ENCODE data around the gene OR10V1. TPM values are rescaled to one million over a fixed set of nuclear protein-coding genes. Genes with fewer than 3 reads are reported as not detected.

The OR10V1 gene, protein sequence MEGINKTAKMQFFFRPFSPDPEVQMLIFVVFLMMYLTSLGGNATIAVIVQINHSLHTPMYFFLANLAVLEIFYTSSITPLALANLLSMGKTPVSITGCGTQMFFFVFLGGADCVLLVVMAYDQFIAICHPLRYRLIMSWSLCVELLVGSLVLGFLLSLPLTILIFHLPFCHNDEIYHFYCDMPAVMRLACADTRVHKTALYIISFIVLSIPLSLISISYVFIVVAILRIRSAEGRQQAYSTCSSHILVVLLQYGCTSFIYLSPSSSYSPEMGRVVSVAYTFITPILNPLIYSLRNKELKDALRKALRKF
- not detected in 2 replicates for total RNA-seq (2014; rRNA removed; shearing (Covaris generic); ENCODE audit: low replicate concordance)

DNA sequence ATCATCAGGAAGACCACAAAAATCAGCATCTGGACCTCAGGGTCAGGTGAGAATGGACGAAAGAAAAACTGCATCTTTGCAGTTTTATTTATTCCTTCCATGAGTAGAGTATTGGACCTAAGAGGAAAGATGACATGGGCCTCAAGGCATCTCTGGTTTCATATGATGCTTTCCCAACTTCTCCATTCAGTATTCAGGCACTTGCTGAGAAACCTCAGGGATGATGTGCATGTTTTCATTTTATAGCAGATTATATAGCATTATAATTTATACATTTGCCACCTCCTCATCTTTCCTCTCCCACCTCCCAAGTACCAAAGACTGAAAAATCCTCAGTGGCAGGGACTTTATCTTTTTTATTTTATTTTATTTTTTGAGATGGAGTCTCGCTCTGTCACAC is at the start of gene OR10V1:
OR10V1 (minus strand) TSS at position 101 of the 400 bp plus-strand sequence; CDS start at position 101, 0 bp downstream.
- no peak within 1 kb of the TSS for H3K4me2 ChIP-seq (ENCODE audit: low read depth, low read length, poor library complexity, severe bottlenecking)
- no peak within 1 kb of the TSS for H3K4me3 ChIP-seq (ENCODE audit: low read length)
- H3K9me2 ChIP-seq (replicated peaks; ENCODE audit: insufficient read depth, low read length), result no peaks in the 10 kb centered on the region
- no peaks in the 10 kb centered on the region for H4K20me1 ChIP-seq (ENCODE audit: insufficient read depth, low read depth, low read length)
- H3K27ac ChIP-seq (ENCODE audit: low read length), result no peak within 1 kb of the TSS
- no peaks in the 10 kb centered on the region for H3K79me2 ChIP-seq (ENCODE audit: low read length)
- no peaks in the 10 kb centered on the region for H3K36me3 ChIP-seq (ENCODE audit: insufficient read depth, low read length)
- no peak within 1 kb of the TSS for H3K9ac ChIP-seq (ENCODE audit: low read length)
- DNase-seq, result no peak
- no peaks in the 10 kb centered on the region for H3K9me3 ChIP-seq (ENCODE audit: low read length)
- no peaks in the 10 kb centered on the region for H3K4me1 ChIP-seq (ENCODE audit: low read length)
- H2AFZ ChIP-seq (ENCODE audit: low read length), result no peak within 1 kb of the TSS
- no peaks in the 10 kb centered on the region for H3K27me3 ChIP-seq (ENCODE audit: low read length)

GRCh38 chr11:59761993-59762392 is 48.3 kb upstream of the OR10V1 start:
- no peak overlapping the region for H2AFZ ChIP-seq (ENCODE audit: low read length)
- H3K4me1 ChIP-seq (ENCODE audit: low read length), result no peaks in the 10 kb centered on the region
- H3K27ac ChIP-seq (ENCODE audit: low read length), result no peak overlapping the region
- H3K4me2 ChIP-seq (ENCODE audit: low read depth, low read length, poor library complexity, severe bottlenecking), result no peak overlapping the region
- no peak overlapping the region for H3K9ac ChIP-seq (ENCODE audit: low read length)
- no peaks in the 10 kb centered on the region for H3K27me3 ChIP-seq (ENCODE audit: low read length)
- no peak for DNase-seq
- no peaks in the 10 kb centered on the region for H3K79me2 ChIP-seq (ENCODE audit: low read length)
- no peak overlapping the region for H3K4me3 ChIP-seq (ENCODE audit: low read length)
- no peaks in the 10 kb centered on the region for H3K36me3 ChIP-seq (ENCODE audit: insufficient read depth, low read length)
- no peaks in the 10 kb centered on the region for H3K9me3 ChIP-seq (ENCODE audit: low read length)
- no peaks in the 10 kb centered on the region for H4K20me1 ChIP-seq (ENCODE audit: insufficient read depth, low read depth, low read length)
- no peaks in the 10 kb centered on the region for H3K9me2 ChIP-seq (replicated peaks; ENCODE audit: insufficient read depth, low read length)

- Histone ChIP-seq H3K9ac (ENCODE audit: low read length) (no peak overlapping the region), H3K27me3 (ENCODE audit: low read length) (no peaks in the 10 kb centered on the region), H4K20me1 (ENCODE audit: insufficient read depth, low read depth, low read length) (no peaks in the 10 kb centered on the region), H3K4me2 (ENCODE audit: low read depth, low read length, poor library complexity, severe bottlenecking) (no peak overlapping the region), H3K9me2 (replicated peaks; ENCODE audit: insufficient read depth, low read length) (no peaks in the 10 kb centered on the region), H3K9me3 (ENCODE audit: low read length) (no peaks in the 10 kb centered on the region), H2AFZ (ENCODE audit: low read length) (no peak overlapping the region), H3K36me3 (ENCODE audit: insufficient read depth, low read length) (no peaks in the 10 kb centered on the region), H3K4me1 (ENCODE audit: low read length) (peaks cover under 1% of the 10 kb centered on the region), H3K4me3 (ENCODE audit: low read length) (no peak overlapping the region), H3K27ac (ENCODE audit: low read length) (no peak overlapping the region), H3K79me2 (ENCODE audit: low read length) (no peaks in the 10 kb centered on the region)
- no peak for DNase-seq
Observed at GRCh38 chr11:59760771-59761170, 47.1 kb upstream of the OR10V1 start.

DNA sequence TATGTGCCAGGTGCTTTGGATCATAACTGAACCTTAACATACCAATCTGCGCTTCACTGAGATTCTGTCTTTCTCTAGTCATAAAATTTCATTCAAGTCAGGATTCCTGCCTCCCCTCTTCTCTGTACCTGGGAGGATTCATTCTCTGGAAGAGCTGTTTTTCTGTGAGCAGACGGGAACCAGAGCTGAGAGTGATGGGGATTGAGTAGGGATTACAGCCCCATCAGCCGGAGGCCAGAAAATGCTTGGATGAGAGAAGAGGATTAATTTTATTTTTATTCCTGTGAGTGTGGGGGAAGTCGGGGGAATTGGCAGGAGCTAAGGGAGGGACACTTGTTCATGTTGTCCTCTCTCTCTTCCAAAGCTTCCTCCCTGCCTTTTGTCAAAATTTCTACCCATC is 46.3 kb upstream of the OR10V1 start:
- no peak for DNase-seq
- Histone ChIP-seq H3K4me2 (ENCODE audit: low read depth, low read length, poor library complexity, severe bottlenecking) (no peak overlapping the region), H3K9me3 (ENCODE audit: low read length) (no peaks in the 10 kb centered on the region), H3K4me1 (ENCODE audit: low read length) (peaks cover 6% of the 10 kb centered on the region), H4K20me1 (ENCODE audit: insufficient read depth, low read depth, low read length) (no peaks in the 10 kb centered on the region), H3K27ac (ENCODE audit: low read length) (no peak overlapping the region), H3K27me3 (ENCODE audit: low read length) (no peaks in the 10 kb centered on the region), H3K36me3 (ENCODE audit: insufficient read depth, low read length) (no peaks in the 10 kb centered on the region), H2AFZ (ENCODE audit: low read length) (no peak overlapping the region), H3K79me2 (ENCODE audit: low read length) (no peaks in the 10 kb centered on the region), H3K4me3 (ENCODE audit: low read length) (no peak overlapping the region), H3K9me2 (replicated peaks; ENCODE audit: insufficient read depth, low read length) (no peaks in the 10 kb centered on the region), H3K9ac (ENCODE audit: low read length) (no peak overlapping the region)

GRCh38 chr11:59758401-59759037 is 44.9 kb upstream of the OR10V1 start:
- no peaks in the 10 kb centered on the region for H3K9me3 ChIP-seq (ENCODE audit: low read length)
- peaks cover 16% of the 10 kb centered on the region for H3K4me1 ChIP-seq (ENCODE audit: low read length)
- H3K27ac ChIP-seq (ENCODE audit: low read length), result no peak overlapping the region
- no peak for DNase-seq
- H3K27me3 ChIP-seq (ENCODE audit: low read length), result no peaks in the 10 kb centered on the region
- no peak overlapping the region for H2AFZ ChIP-seq (ENCODE audit: low read length)
- no peaks in the 10 kb centered on the region for H4K20me1 ChIP-seq (ENCODE audit: insufficient read depth, low read depth, low read length)
- no peaks in the 10 kb centered on the region for H3K36me3 ChIP-seq (ENCODE audit: insufficient read depth, low read length)
- H3K4me3 ChIP-seq (ENCODE audit: low read length), result no peak overlapping the region
- no peaks in the 10 kb centered on the region for H3K79me2 ChIP-seq (ENCODE audit: low read length)
- H3K9ac ChIP-seq (ENCODE audit: low read length), result no peak overlapping the region
- no peaks in the 10 kb centered on the region for H3K9me2 ChIP-seq (replicated peaks; ENCODE audit: insufficient read depth, low read length)
- no peak overlapping the region for H3K4me2 ChIP-seq (ENCODE audit: low read depth, low read length, poor library complexity, severe bottlenecking)

GRCh38 chr11:59756845-59757244 is 43.2 kb upstream of the OR10V1 start:
- H2AFZ ChIP-seq (ENCODE audit: low read length), result no peak overlapping the region
- no peak overlapping the region for H3K27ac ChIP-seq (ENCODE audit: low read length)
- no peaks in the 10 kb centered on the region for H3K36me3 ChIP-seq (ENCODE audit: insufficient read depth, low read length)
- no peaks in the 10 kb centered on the region for H3K9me3 ChIP-seq (ENCODE audit: low read length)
- no peak overlapping the region for H3K4me2 ChIP-seq (ENCODE audit: low read depth, low read length, poor library complexity, severe bottlenecking)
- no peaks in the 10 kb centered on the region for H3K79me2 ChIP-seq (ENCODE audit: low read length)
- H3K4me1 ChIP-seq (ENCODE audit: low read length), result peaks cover 16% of the 10 kb centered on the region
- no peaks in the 10 kb centered on the region for H3K27me3 ChIP-seq (ENCODE audit: low read length)
- DNase-seq, result no peak
- H3K9me2 ChIP-seq (replicated peaks; ENCODE audit: insufficient read depth, low read length), result no peaks in the 10 kb centered on the region
- no peaks in the 10 kb centered on the region for H4K20me1 ChIP-seq (ENCODE audit: insufficient read depth, low read depth, low read length)
- H3K4me3 ChIP-seq (ENCODE audit: low read length), result no peak overlapping the region
- H3K9ac ChIP-seq (ENCODE audit: low read length), result no peak overlapping the region

GRCh38 chr11:59756558-59756840 is 42.9 kb upstream of the OR10V1 start:
- DNase-seq, result no peak
- no peaks in the 10 kb centered on the region for H3K36me3 ChIP-seq (ENCODE audit: insufficient read depth, low read length)
- H4K20me1 ChIP-seq (ENCODE audit: insufficient read depth, low read depth, low read length), result no peaks in the 10 kb centered on the region
- H3K9me2 ChIP-seq (replicated peaks; ENCODE audit: insufficient read depth, low read length), result no peaks in the 10 kb centered on the region
- H3K9ac ChIP-seq (ENCODE audit: low read length), result no peak overlapping the region
- H3K4me1 ChIP-seq (ENCODE audit: low read length), result peaks cover 16% of the 10 kb centered on the region
- H3K79me2 ChIP-seq (ENCODE audit: low read length), result no peaks in the 10 kb centered on the region
- H3K4me2 ChIP-seq (ENCODE audit: low read depth, low read length, poor library complexity, severe bottlenecking), result no peak overlapping the region
- no peak overlapping the region for H3K4me3 ChIP-seq (ENCODE audit: low read length)
- H3K9me3 ChIP-seq (ENCODE audit: low read length), result no peaks in the 10 kb centered on the region
- H3K27me3 ChIP-seq (ENCODE audit: low read length), result no peaks in the 10 kb centered on the region
- H2AFZ ChIP-seq (ENCODE audit: low read length), result no peak overlapping the region
- no peak overlapping the region for H3K27ac ChIP-seq (ENCODE audit: low read length)

DNA sequence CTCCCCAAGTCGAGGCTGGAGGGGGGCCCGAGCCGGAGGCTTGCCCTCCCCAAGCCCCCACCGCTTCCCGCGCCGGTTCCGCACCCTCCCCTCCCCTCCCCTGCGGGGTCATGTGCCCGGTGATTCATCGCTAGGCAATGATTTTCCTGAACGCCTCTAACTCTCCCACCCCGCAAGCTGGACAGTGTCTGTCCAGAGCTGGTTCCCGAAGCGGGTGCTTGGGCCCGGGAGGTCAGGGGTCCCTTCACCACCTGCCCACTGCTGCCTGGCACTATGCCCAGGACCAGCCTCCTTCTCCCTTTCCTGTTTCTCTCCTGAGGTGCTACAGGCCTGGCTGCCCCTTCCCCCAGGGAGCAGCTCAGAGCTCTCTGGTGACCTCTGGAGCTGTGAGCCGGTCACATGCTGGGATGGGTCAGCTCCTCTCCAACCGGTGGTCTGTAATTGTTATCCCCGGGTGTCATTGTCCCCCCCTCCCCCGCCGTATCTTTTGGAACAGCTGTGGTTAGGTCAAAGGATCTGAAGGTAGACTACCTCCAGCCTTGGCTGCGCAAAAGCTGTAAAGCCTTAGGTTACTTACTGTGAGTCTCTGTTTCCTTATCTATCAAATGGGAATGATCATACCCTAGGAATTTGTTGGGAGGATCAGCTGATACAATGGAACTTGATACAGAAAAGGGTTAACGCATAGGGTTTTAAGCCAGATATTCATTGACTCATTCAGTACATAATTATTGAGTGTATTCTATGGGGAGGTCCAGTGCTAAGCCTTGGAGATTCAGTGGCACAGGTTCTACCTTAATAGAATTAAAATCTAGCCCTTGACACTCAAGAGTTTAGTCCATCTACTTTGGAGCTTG is 42.3 kb upstream of the OR10V1 start:
- Histone ChIP-seq H3K27ac (ENCODE audit: low read length) (no peak overlapping the region), H3K9ac (ENCODE audit: low read length) (peak overlapping the region; percentile 58), H4K20me1 (ENCODE audit: insufficient read depth, low read depth, low read length) (no peaks in the 10 kb centered on the region), H3K9me2 (replicated peaks; ENCODE audit: insufficient read depth, low read length) (no peaks in the 10 kb centered on the region), H3K36me3 (ENCODE audit: insufficient read depth, low read length) (no peaks in the 10 kb centered on the region), H3K4me1 (ENCODE audit: low read length) (peaks cover 16% of the 10 kb centered on the region), H3K9me3 (ENCODE audit: low read length) (no peaks in the 10 kb centered on the region), H3K27me3 (ENCODE audit: low read length) (no peaks in the 10 kb centered on the region), H2AFZ (ENCODE audit: low read length) (peak overlapping the region; percentile 90; the same call in 1 of the 2 replicates), H3K4me3 (ENCODE audit: low read length) (peak overlapping the region; percentile 70), H3K4me2 (ENCODE audit: low read depth, low read length, poor library complexity, severe bottlenecking) (peak overlapping the region; percentile 87), H3K79me2 (ENCODE audit: low read length) (no peaks in the 10 kb centered on the region)
- DNase-seq, result no peak
